HUES64 (cell line): Measurements from ENCODE around the gene MED26. TPM values are rescaled to one million over a fixed set of nuclear protein-coding genes. Genes with fewer than 3 reads are reported as not detected.
A peak's percentile ranks its signal among the peaks of the same experiment; 100 is the strongest.
"Not testable (repeated sequence)": the region's sequence is repeated elsewhere in the genome, so short reads cannot be mapped to it uniquely, and the experiment has no call there.

Experiments used
- H3K27ac ChIP-seq: 2 replicates; pipeline ENCODE4 v1.7.0; 2013; ENCODE audit warnings: low read depth, low read length, inconsistent platforms
- H3K27me3 ChIP-seq: 2 replicates; pipeline ENCODE4 v1.6.1; 2013; ENCODE audit warnings: mild to moderate bottlenecking, low read length; ENCODE audit not compliant: insufficient read depth
- H3K36me3 ChIP-seq: 2 replicates; pipeline ENCODE4 v1.6.1; 2013; ENCODE audit warnings: mild to moderate bottlenecking, low read length; ENCODE audit not compliant: insufficient read depth
- H3K4me1 ChIP-seq: 2 replicates; pipeline ENCODE4 v1.6.1; 2013; ENCODE audit warnings: mild to moderate bottlenecking, low read length, moderate library complexity; ENCODE audit not compliant: insufficient read depth
- H3K4me3 ChIP-seq: 2 replicates; pipeline ENCODE4 v1.5.1; 2013; ENCODE audit warnings: mild to moderate bottlenecking, low read length, moderate library complexity
- H3K9ac ChIP-seq: 2 replicates; pipeline ENCODE4 v1.6.1; 2013; ENCODE audit warnings: mild to moderate bottlenecking, low read depth, low read length
- H3K9me3 ChIP-seq: 2 replicates; pipeline ENCODE4 v1.6.1; 2013; ENCODE audit warnings: low read depth, low read length; ENCODE audit not compliant: insufficient read depth
- WGBS: fragments of 150-250, 120-280 bp; methylation state at CpG from one replicate; pipeline ENCODE4 v1.1.7; 2013; ENCODE audit warnings: missing lambda C conversion rate; 5-methylcytosine and 5-hydroxymethylcytosine counted together
- polyA plus RNA-seq, 2 experiments: library from polyadenylated mRNA; stranded (reverse); fragments of 50-300 nt; gene quantifications; one replicate each; pipeline ENCODE4 v1.2.3, GENCODE V29; 2013

MED26 gene, protein sequence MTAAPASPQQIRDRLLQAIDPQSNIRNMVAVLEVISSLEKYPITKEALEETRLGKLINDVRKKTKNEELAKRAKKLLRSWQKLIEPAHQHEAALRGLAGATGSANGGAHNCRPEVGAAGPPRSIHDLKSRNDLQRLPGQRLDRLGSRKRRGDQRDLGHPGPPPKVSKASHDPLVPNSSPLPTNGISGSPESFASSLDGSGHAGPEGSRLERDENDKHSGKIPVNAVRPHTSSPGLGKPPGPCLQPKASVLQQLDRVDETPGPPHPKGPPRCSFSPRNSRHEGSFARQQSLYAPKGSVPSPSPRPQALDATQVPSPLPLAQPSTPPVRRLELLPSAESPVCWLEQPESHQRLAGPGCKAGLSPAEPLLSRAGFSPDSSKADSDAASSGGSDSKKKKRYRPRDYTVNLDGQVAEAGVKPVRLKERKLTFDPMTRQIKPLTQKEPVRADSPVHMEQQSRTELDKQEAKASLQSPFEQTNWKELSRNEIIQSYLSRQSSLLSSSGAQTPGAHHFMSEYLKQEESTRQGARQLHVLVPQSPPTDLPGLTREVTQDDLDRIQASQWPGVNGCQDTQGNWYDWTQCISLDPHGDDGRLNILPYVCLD
- polyA plus RNA-seq (2013, experiment 1 of 2) = 8.4 TPM
- polyA plus RNA-seq (2013, experiment 2 of 2) = 7.7 TPM

DNA sequence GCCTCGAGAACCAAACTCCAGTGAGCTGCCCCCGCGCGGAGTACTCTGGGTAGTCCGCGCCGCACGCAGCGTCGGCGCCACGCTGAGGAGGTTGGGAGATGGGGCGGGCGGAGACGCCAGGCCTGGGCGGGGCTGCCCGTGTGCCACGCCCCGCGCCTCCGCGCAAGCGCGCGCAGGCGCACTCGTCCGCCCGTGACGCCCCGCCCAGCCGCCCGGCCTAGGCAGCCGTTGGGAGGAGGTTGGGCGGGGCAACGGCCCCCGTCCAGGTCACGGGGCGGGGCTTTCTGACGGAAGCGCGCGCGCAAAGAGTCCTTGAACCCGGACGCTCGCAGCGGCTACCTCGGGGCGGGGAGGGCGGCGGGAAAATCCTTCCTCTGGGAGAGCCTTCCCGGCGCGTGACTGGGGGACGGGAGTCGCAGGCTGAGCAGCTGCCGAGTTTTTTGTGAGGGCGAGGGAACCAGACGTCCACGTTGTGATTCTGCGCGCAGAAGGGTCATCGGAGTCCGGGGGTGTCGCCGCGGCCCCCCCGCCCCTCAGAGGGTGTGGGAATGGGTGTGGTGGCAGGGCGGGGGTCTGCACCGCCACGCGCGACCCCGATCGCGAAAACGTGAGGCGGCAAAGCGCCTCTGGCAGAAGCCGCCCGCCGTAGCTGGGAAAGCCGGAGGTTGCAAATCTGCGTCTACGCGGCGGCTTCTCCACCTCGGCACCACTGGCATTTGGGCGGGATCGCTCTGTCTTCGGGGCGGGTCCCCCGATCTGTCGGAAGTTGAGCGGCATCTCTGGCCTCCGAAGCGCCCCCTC lies at the start of gene MED26:
Gene MED26, minus strand, starts transcription at position 22 of the 801 bp plus-strand sequence. CDS start 261 bp downstream, outside the sequence.
- Histone ChIP-seq H3K4me1 (peaks cover 21% of the 10 kb centered on the region), H3K9me3 (no peaks in the 10 kb centered on the region), H3K27ac (peak within 1 kb of the TSS; percentile 96), H3K9ac (peak within 1 kb of the TSS; percentile 90), H3K4me3 (peak within 1 kb of the TSS; percentile 88), H3K27me3 (no peaks in the 10 kb centered on the region), H3K36me3 (peaks cover 41% of the 10 kb centered on the region)
- WGBS = under 1% methylated on average over 98 of the region's 98 CpGs

DNA sequence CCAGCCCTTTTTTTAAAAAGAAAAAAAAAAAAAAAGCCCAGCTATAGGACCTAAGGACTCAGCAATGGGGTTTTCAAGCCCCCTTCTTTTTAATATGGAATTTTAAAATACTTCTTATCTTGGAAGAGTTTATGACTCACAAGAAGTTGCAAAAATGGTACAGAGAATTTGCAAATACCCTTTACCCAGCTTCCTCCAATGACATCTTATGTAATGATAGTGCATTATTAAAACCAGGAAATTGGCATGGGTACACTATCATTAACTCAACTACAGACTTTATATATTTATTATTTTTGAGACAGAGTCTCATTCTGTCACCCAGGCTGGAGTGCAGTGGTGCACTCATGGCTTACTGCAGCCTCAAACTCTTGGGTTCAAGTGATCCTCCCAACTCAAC lies 49.1 kb upstream of the MED26 start:
- Histone ChIP-seq H3K27ac (no peak overlapping the region), H3K9ac (no peak overlapping the region), H3K4me1 (no peaks in the 10 kb centered on the region), H3K36me3 (peaks cover 21% of the 10 kb centered on the region), H3K9me3 (no peaks in the 10 kb centered on the region), H3K4me3 (no peak overlapping the region), H3K27me3 (no peaks in the 10 kb centered on the region)

DNA sequence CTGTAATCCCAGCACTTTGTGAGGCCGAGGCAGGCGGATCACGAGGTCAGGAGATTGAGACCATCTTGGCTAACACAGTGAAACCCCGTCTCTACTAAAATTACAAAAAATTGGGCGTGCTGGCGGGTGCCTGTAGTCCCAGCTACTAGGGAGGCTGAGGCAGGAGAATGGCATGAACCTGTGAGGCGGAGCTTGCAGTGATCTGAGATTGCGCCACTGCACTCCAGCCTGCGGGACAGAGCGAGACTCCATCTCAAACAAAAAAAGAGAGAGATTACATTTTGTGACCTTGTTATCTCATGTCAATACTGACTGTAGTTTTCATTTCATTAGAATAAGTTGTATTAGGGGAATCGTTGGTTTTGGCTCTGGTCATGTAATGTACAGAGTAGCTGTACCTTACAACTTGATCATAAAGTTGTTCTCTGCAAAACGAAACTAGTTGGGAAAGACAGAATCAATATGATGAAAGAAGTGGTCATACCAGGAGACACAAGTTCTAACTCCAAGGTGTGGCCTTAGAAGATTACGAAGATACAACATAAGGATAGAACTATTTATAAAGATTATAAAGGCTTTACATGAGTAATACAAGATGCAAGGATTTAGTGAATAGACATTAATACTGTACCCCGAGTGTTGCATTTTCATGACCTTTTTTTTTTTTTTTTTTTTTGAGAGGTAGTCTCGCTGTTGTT lies 48.2 kb upstream of the MED26 start:
- WGBS = 94% methylated on average over 14 of the region's 15 CpGs
- Histone ChIP-seq H3K4me1 (no peaks in the 10 kb centered on the region), H3K27me3 (no peaks in the 10 kb centered on the region), H3K27ac (no peak overlapping the region), H3K9me3 (no peaks in the 10 kb centered on the region), H3K4me3 (no peak overlapping the region), H3K36me3 (peaks cover 15% of the 10 kb centered on the region), H3K9ac (no peak overlapping the region)

DNA sequence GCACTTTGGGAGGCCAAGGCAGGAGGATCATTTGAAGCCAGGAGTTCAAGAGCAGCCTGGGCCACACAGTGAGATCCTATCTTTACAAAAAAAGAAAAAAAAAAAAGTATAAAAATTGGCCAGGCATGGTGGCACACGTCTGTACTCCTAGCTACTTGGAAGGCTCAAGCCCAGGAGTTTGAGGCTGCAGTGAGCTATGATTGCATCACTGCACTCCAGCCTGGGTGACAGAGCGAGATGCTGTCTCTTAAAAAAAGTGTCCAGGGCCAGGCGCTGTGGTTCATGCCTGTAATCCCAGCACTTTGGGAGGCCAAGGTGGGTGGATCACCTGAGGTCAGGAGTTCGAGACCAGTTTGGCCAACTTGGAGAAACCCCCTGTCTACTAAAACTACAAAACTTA lies 45.8 kb upstream of the MED26 start:
- not testable (repeated sequence) for H3K9me3 ChIP-seq, H3K4me1 ChIP-seq, H3K36me3 ChIP-seq, H3K27ac ChIP-seq, H3K9ac ChIP-seq, H3K4me3 ChIP-seq, H3K27me3 ChIP-seq
- 95% methylated on average over 4 of the region's 4 CpGs for WGBS

DNA sequence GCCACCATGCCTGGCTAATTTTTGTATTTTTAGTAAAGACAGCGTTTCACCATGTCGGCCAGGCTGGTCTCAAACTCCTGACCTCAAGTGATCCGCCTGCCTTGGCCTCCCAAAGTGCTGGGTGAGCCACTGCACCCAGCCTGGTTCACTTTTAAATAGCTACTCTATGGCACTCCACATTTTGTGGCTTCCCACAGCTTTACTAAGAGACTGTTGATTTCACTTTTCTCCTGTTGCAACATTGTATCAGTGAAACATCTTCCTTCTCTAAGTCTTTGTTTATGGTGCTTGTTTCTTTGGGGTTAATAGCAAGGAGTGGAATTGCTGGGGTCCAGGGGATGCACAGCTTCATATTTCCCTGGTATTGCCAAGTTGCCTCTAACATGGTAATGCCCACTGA lies 45.2 kb upstream of the MED26 start:
- no peaks in the 10 kb centered on the region for H3K27me3 ChIP-seq
- H3K4me3 ChIP-seq = no peak overlapping the region
- no peak overlapping the region for H3K27ac ChIP-seq
- 92% methylated on average over 3 of the region's 3 CpGs for WGBS
- H3K9ac ChIP-seq = no peak overlapping the region
- H3K4me1 ChIP-seq = no peaks in the 10 kb centered on the region
- H3K36me3 ChIP-seq = peaks cover 3% of the 10 kb centered on the region; the same call in 1 of the 2 replicates
- H3K9me3 ChIP-seq = no peaks in the 10 kb centered on the region

DNA sequence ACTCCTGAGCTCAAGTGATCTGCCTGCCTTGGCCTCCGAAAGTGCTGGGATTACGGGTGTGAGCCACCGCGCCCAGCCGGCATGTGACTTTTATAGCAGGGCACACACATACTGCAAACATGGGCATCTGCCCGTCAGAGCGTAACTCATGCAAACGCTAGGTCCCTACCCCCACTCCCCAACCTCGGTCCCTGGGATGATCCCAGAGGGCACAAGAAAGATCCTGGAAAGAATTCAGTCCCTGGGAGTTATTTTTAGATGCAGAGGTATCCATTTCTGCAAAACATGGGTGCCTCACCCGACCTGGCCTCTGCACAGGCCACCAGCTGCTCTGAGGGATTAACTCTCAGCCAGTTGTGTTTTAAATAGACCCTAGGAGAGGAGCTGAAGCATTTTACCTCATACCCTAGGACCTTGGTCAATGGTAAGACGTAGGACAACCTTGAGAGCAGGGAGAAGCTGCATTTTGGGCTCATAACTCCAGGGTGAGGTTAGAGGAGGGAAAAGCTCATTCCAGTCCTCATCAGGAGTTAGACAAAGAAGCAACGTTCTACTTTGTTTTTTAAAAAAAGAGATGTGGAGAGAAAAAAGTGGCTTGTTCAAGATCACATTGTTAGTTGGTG lies 43.8 kb upstream of the MED26 start:
- Histone ChIP-seq H3K27ac (no peak overlapping the region), H3K36me3 (no peaks in the 10 kb centered on the region), H3K9me3 (no peaks in the 10 kb centered on the region), H3K9ac (no peak overlapping the region), H3K27me3 (no peaks in the 10 kb centered on the region), H3K4me3 (no peak overlapping the region), H3K4me1 (no peaks in the 10 kb centered on the region)
- WGBS = 94% methylated on average over 12 of the region's 12 CpGs

DNA sequence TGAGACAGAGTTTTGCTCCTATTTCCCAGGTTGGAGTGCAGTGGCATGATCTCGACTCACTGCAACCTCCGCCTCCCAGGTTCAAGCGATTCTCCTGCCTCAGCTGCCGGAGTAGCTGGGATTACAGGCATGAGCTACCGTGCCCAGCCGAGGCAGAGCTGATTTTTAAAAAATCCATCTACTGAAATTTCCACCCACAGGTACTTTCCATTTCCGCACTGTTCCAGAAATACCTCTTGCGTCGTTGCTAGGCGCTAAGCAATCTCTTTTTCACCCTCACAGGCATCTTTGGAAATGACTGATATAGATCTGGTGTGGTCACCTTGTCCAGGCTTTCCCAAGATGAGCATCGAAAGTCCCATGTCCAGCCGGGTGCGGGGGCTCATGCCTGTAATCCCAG lies 42.3 kb upstream of the MED26 start:
- Histone ChIP-seq H3K9me3 (no peaks in the 10 kb centered on the region), H3K27me3 (no peaks in the 10 kb centered on the region), H3K4me1 (no peaks in the 10 kb centered on the region), H3K9ac (no peak overlapping the region), H3K27ac (no peak overlapping the region), H3K36me3 (no peaks in the 10 kb centered on the region), H3K4me3 (no peak overlapping the region)
- 97% methylated on average over 13 of the region's 13 CpGs for WGBS

DNA sequence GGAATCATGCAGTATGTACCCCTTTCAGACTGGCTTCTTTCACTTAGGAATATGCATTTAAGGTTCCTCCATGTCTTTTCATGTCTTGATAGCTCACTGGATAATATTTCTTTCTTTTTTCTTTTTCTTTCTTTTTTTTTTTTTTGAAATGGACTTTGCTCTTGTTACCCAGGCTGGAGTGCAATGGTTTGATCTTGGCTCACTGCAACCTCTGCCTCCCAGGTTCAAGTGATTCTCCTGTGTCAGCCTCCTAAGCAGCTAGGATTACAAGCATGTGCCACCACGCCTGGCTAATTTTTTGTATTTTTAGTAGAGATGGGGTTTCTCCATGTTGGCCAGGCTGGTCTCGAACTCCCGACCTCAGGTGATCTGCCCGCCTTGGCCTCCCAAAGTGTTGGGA lies 40.7 kb upstream of the MED26 start:
- H3K9ac ChIP-seq, H3K27me3 ChIP-seq, H3K9me3 ChIP-seq, H3K4me3 ChIP-seq, H3K4me1 ChIP-seq, H3K36me3 ChIP-seq, H3K27ac ChIP-seq: not testable (repeated sequence)
- WGBS = 96% methylated on average over 4 of the region's 4 CpGs

DNA sequence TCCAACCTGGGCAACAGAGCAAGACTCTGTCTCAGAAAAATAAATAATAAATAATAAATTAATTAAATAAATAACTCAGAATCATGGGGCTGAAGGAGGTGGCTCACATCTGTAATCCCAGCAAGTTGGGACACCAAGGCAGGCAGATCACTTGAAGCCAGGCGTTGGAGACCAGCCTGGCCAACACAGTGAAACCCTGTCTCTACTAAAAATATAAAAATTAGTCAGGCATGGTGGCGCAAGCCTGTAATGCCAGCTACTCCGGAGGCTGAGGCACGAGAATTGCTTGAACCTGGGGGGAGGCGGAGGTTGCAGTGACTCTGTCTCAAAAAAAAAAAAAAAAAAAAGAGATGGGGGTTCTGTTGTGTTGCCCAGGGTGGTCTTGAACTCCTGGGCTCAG lies 40.2 kb upstream of the MED26 start:
- no peaks in the 10 kb centered on the region for H3K9me3 ChIP-seq
- H3K4me3 ChIP-seq = no peak overlapping the region
- H3K36me3 ChIP-seq = no peaks in the 10 kb centered on the region
- H3K27me3 ChIP-seq = no peaks in the 10 kb centered on the region
- WGBS = 96% methylated on average over 5 of the region's 5 CpGs
- no peak overlapping the region for H3K27ac ChIP-seq
- H3K9ac ChIP-seq = no peak overlapping the region
- H3K4me1 ChIP-seq = no peaks in the 10 kb centered on the region

DNA sequence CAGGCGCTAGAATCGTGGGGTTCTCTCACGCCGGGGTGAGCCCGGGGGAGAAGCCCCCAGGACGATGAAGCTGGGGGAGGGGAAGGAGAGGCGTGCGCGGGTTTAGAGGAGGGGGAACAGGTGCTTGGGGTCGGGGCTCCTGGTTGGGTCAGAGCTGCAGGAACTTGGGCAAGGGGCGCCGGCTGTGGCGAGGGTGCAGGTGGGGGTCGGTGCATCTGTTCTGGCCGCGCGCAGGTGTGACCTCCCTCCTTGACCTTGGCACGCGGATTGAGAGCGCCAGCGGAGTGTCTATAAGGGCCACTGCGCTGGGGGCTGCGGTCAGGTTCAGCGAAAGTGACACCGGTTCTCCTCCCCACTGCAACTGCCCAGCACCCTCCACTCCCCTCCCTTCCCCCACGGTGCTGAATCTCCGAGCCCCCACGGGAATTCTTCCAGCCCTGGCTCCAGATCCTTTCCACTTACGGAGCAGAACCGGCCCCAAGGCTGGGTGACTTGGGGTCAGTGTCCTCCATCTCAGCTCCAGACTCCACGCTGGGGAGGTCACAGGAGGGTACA lies 33.6 kb upstream of the MED26 start:
- Histone ChIP-seq H3K36me3 (peaks cover 24% of the 10 kb centered on the region), H3K4me1 (no peaks in the 10 kb centered on the region), H3K9me3 (no peaks in the 10 kb centered on the region), H3K27ac (no peak overlapping the region), H3K4me3 (peak overlapping the region; percentile 94), H3K27me3 (peaks cover 16% of the 10 kb centered on the region), H3K9ac (peak overlapping the region; percentile 35)
- WGBS = 6% methylated on average over 31 of the region's 31 CpGs
